ENCODE measurements around the gene PCDH15.
A peak's percentile ranks its signal among the peaks of the same experiment; 100 is the strongest.

The PCDH15 gene

DNA sequence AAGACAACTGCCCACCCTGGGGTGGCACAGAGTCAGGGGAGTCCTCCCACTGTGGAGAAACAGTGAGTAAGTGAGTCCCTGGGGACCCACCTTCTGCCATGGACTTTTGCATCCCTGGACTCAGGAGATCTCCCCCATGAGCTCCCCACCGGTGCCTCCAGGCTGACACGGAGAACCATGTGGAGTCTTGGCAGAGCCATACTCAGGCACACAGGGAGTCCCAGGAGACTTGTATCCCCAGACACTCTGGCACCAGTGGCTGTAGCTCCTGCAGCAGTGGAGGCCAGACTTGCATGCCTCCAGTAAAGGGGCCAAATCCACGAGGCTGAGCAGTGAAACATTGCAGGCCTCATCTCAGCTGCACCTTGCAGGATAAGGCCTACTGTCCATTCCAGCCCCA is 791.4 kb downstream of the PCDH15 start:
- no peak overlapping the region for H3K4me3 ChIP-seq (ENCODE audit: low read length)
- no peak for DNase-seq (ENCODE audit: low read depth)
- TF ChIP-seq, protein P1, sequence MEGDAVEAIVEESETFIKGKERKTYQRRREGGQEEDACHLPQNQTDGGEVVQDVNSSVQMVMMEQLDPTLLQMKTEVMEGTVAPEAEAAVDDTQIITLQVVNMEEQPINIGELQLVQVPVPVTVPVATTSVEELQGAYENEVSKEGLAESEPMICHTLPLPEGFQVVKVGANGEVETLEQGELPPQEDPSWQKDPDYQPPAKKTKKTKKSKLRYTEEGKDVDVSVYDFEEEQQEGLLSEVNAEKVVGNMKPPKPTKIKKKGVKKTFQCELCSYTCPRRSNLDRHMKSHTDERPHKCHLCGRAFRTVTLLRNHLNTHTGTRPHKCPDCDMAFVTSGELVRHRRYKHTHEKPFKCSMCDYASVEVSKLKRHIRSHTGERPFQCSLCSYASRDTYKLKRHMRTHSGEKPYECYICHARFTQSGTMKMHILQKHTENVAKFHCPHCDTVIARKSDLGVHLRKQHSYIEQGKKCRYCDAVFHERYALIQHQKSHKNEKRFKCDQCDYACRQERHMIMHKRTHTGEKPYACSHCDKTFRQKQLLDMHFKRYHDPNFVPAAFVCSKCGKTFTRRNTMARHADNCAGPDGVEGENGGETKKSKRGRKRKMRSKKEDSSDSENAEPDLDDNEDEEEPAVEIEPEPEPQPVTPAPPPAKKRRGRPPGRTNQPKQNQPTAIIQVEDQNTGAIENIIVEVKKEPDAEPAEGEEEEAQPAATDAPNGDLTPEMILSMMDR (conservative IDR thresholded peaks at IDR 0.05; ENCODE audit: low read depth, low read length): no peak

DNA sequence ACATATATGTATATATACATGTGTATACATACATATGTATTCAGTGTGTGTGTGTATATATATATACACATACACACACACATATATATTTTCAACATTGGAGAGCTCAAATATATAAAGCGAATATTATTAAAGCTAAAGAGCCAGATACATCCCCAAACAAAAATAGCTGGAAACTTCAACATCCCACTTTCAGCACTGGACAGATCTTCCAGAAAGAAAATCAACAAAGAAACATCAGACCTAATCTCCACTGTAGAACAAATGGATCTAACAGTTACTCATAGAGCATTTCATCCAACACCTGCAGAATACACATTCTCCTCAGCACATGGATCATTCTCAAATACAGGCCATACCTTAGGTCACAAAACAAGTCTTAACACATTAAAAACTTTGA is 799.0 kb downstream of the PCDH15 start:
- no peak for DNase-seq (ENCODE audit: low read depth)
- TF ChIP-seq, protein P1 (conservative IDR thresholded peaks at IDR 0.05; ENCODE audit: low read depth, low read length): no peak
- H3K4me3 ChIP-seq (ENCODE audit: low read length): no peak overlapping the region

DNA sequence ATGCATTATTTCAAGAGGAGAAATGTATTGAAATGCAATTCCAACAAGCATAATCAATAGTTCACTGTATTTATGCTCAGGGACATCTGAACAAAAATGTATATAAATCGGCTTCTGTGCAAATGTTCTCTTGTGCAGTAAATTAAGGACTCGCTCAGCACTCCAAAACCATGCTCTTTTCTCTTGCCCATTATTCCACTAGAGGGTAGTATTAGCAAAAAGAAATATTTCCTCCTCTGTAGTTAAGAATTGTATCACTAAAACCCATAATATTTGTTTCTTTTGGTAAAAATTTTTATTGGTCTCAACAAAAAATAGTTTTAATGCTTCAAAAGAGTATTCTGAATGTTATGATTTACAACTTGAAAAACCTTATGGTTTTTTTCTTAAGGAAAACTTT is 803.1 kb downstream of the PCDH15 start:
- DNase-seq (ENCODE audit: low read depth): no peak
- TF ChIP-seq, protein P1 (conservative IDR thresholded peaks at IDR 0.05; ENCODE audit: low read depth, low read length): peak; percentile 41
- H3K4me3 ChIP-seq (ENCODE audit: low read length): no peak overlapping the region

DNA sequence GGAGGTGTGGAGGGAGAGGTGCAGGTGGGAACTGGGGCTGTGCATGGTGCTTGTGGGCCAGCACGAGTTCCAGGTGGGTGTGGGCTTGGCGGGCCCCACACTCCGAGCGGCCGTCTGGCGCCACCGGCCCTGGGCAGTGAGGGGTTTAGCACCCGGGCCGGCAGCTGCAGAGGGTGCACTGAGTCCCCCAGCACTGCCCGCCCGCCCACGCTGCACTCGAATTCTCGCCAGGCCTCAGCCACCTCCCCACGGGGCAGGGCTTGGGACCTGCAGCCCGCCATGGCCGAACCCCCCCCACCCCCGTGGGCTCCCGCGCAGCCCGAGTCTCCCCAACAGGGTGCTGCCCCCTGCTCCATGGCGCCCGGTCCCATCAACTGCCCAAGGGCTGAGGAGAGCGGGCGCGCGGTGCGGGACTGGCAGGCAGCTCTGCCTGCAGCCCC is 810.2 kb downstream of the PCDH15 start:
- DNase-seq (ENCODE audit: low read depth): no peak
- TF ChIP-seq, protein P1 (conservative IDR thresholded peaks at IDR 0.05; ENCODE audit: low read depth, low read length): no peak
- no peak overlapping the region for H3K4me3 ChIP-seq (ENCODE audit: low read length)

DNA sequence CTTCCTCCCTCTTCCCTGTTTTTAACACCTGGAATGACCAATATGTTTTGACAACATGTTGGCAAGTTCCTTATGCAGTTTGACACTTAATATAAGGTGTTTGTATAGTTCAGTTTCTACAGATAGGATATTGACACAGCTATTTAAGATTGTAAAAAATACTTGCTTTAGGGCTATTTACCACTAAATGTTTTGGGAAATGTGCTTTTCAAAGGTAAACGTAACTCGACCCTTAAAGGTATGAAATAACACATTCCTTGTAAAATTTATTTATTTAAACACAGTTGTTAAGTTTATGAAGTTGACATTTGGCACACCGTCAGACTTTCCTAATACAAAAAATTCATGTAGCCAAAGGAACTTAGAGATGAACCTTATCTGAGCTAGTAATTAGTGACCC is 817.6 kb downstream of the PCDH15 start:
- TF ChIP-seq, protein P1 (conservative IDR thresholded peaks at IDR 0.05; ENCODE audit: low read depth, low read length): no peak
- H3K4me3 ChIP-seq (ENCODE audit: low read length): no peak overlapping the region
- DNase-seq (ENCODE audit: low read depth): no peak

DNA sequence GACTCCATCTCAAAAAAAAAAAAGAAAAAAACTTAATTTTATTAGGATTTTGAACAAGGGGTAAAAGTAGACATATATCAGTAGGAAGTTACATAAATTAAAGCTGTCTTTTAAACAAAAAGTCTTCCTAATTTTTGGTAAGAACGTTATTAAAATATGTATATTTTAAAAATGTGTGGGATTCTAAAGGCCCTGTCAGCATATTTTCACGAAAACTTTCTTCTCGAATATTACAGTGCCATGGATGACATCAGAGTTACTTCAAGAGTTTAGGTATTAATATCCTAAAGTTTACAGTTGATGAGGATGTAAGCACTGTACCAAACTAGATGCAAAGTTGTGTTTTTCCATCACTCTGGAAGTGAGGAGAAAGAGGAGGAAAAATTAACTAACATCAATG is 820.8 kb downstream of the PCDH15 start:
- H3K4me3 ChIP-seq (ENCODE audit: low read length): no peak overlapping the region
- no peak for DNase-seq (ENCODE audit: low read depth)
- TF ChIP-seq, protein P1 (conservative IDR thresholded peaks at IDR 0.05; ENCODE audit: low read depth, low read length): no peak

DNA sequence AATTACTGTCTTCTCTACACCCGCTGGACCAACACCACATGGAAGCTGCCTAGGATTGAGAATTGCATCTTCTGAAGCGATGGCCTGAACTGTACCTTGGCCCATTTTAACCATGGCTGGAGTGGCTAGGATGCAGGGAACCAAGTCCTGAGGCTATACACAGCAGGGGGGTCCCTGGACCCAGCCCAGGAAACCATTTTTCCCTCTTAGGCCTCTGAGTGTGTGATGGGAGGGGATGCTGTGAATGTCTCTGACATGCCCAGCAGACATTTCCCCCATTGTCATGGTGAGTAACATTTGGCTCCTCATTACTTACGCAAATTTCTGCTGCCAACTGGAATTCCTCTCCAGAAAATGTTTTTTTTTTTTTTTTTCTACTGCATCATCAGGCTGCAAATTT is 822.7 kb downstream of the PCDH15 start:
- no peak overlapping the region for H3K4me3 ChIP-seq (ENCODE audit: low read length)
- no peak for DNase-seq (ENCODE audit: low read depth)
- TF ChIP-seq, protein P1 (conservative IDR thresholded peaks at IDR 0.05; ENCODE audit: low read depth, low read length): no peak
